Measurements from ENCODE around the gene BACE1-AS. TPM values are rescaled to one million over a fixed set of nuclear protein-coding genes. Genes with fewer than 3 reads are reported as not detected.

BACE1-AS gene
- total RNA-seq, 3 donors from 2014 or later, result 5.9 to 8.9 (median 6.6) TPM

DNA sequence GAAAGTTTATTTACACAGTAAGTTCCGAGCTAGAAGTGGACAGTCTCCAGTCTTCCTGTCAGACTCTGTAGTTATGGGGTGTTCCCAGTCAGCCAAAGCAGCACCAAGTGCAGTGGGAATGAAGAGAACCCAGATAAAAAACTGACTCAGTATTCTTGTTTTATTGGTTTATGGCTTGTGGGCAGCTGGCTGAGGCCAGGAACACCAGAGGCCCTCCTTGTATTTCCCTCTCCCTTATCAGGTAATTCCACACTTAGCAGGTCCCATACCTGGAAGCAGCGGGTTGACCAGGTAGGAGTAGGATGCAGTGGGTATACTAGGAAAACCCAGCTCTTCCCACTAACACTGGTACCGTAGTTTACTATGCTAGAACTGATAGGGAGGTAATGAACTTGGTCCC lies 3.5 kb upstream of the BACE1-AS start:
- H3K27ac ChIP-seq, result no peak overlapping the region
- H3K4me1 ChIP-seq, result no peaks in the 10 kb centered on the region
- no peaks in the 10 kb centered on the region for H3K9me3 ChIP-seq
- DNase-seq (ENCODE audit: low spot score in 2 of 2), result no peak
- intact Hi-C loops (cut with DNase I; ENCODE audit: low total_unique reads), result no loop called here
- TF ChIP-seq POLR2A (IDR thresholded peaks at IDR 0.05) (no peak), CTCF (IDR thresholded peaks at IDR 0.05) (no peak), POLR2AphosphoS5 (IDR thresholded peaks at IDR 0.05) (no peak)
- H3K36me3 ChIP-seq, result peaks cover 11% of the 10 kb centered on the region
- no peaks in the 10 kb centered on the region for H3K27me3 ChIP-seq
- H3K4me3 ChIP-seq, result no peak overlapping the region

- H3K9me3 ChIP-seq, result no peaks in the 10 kb centered on the region
Measured at GRCh38 chr11:117289795-117290194, 1.4 kb upstream of the BACE1-AS start.

DNA sequence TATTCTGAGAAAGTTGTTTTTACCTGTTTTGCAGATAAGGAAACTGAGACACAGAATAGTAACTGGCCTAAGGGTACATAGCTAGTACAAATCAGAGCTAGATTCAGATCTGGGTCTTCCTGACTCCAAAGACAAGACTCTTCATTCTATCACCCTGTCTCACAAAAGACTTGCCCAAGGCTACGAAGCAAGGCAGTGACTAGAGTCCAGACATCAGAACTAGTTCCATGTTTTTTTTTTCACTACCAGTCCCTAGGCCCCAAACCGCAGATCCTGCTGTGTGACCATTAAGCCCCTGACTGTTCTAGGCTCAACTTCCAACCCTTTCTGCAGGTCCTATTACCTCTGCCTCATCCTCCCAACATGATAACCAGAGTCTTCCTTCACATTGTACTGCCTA lies 1.5 kb downstream of the BACE1-AS start:
- H3K4me3 ChIP-seq, result no peak overlapping the region
- no peaks in the 10 kb centered on the region for H3K4me1 ChIP-seq
- no peak for TF ChIP-seq POLR2AphosphoS5 (IDR thresholded peaks at IDR 0.05)
- TF ChIP-seq CTCF (IDR thresholded peaks at IDR 0.05), result no peak
- no peak for TF ChIP-seq POLR2A (IDR thresholded peaks at IDR 0.05)
- H3K36me3 ChIP-seq, result peaks cover 7% of the 10 kb centered on the region
- DNase-seq (ENCODE audit: low spot score in 2 of 2), result no peak
- intact Hi-C loops (cut with DNase I; ENCODE audit: low total_unique reads), result loop anchor here (1.0 kb wide), 1 partner anchor 18 kb away; no protein-coding TSS in a partner anchor
- no peak overlapping the region for H3K27ac ChIP-seq
- H3K9me3 ChIP-seq, result no peaks in the 10 kb centered on the region
- no peaks in the 10 kb centered on the region for H3K27me3 ChIP-seq

More at GRCh38 chr11:117289795-117290194, 1.4 kb upstream of the BACE1-AS start:
- peaks cover 11% of the 10 kb centered on the region for H3K36me3 ChIP-seq
- TF ChIP-seq POLR2AphosphoS5 (IDR thresholded peaks at IDR 0.05) (no peak), CTCF (IDR thresholded peaks at IDR 0.05) (no peak), POLR2A (IDR thresholded peaks at IDR 0.05) (no peak)
- no peaks in the 10 kb centered on the region for H3K4me1 ChIP-seq
- intact Hi-C loops (cut with DNase I; ENCODE audit: low total_unique reads), result no loop called here
- no peak overlapping the region for H3K4me3 ChIP-seq
- H3K27ac ChIP-seq, result no peak overlapping the region
- H3K27me3 ChIP-seq, result no peaks in the 10 kb centered on the region
- no peak for DNase-seq (ENCODE audit: low spot score in 2 of 2)

DNA sequence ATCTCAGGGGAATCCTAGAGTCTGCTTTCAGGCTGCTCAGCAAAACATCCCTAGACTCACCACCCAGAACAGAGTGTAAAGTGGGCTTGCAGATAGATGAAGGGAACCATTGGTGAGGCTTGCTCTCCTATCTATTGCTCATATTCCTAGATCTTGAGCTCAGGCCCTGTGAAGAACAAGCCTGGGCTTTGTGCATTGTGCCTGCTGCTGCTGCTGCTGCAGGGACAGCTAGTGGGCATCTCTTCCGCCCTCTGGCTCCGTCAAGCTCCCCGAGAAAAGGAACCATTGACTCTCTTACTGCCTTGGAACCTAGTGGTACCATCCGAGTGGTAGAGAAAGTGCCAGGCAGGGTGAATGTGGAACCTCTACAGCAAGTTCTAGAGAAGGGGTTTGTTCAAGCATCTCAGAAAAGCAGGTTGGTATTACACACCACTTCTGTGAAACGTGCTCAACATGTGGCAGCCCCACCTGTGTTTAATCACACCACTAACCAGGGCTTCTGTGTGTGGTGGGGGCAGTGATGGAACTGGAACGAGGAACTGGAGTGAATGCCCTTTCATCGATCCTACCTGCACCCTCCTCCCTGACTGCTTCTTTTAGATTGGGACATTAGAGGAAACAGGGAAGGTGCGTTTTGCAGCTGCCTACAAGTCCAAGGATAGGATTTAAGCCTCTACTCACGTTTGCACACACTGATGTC lies 4.4 kb downstream of the BACE1-AS start:
- no peak for DNase-seq (ENCODE audit: low spot score in 2 of 2)
- H3K4me1 ChIP-seq, result peaks cover 0 to 6% of the 10 kb centered on the region in 2 donors
- no peaks in the 10 kb centered on the region for H3K9me3 ChIP-seq
- H3K36me3 ChIP-seq, result no peaks in the 10 kb centered on the region
- no peaks in the 10 kb centered on the region for H3K27me3 ChIP-seq
- intact Hi-C loops (cut with DNase I; ENCODE audit: low total_unique reads), result no loop called here
- no peak for TF ChIP-seq CTCF (IDR thresholded peaks at IDR 0.05)
- TF ChIP-seq POLR2A (IDR thresholded peaks at IDR 0.05), result no peak
- H3K4me3 ChIP-seq, result no peak overlapping the region
- H3K27ac ChIP-seq, result no peak overlapping the region

GRCh38 chr11:117296881-117297280 lies 5.7 kb downstream of the BACE1-AS start:
- Histone ChIP-seq H3K27me3 (no peaks in the 10 kb centered on the region), H3K4me1 (peaks cover 0 to 8% of the 10 kb centered on the region in 2 donors), H3K9me3 (no peaks in the 10 kb centered on the region), H3K4me3 (no peak overlapping the region), H3K27ac (no peak overlapping the region), H3K36me3 (no peaks in the 10 kb centered on the region)
- no peak for DNase-seq (ENCODE audit: low spot score in 2 of 2)
- TF ChIP-seq POLR2AphosphoS5 (IDR thresholded peaks at IDR 0.05) (no peak), CTCF (IDR thresholded peaks at IDR 0.05) (no peak), POLR2A (IDR thresholded peaks at IDR 0.05) (no peak)
- intact Hi-C loops (cut with DNase I; ENCODE audit: low total_unique reads), result no loop called here
